K562 (cell line): ENCODE data around the gene ADAM8. TPM values are rescaled to one million over a fixed set of nuclear protein-coding genes. Genes with fewer than 3 reads are reported as not detected.

Experiments
- ATAC-seq: fragments of 200-7000 bp; cut with Tn5 transposase; 3 replicates; pipeline ENCODE4 v1.9.1; 2020; ENCODE audit warnings: moderate library complexity
- BruUV-seq: library from RNA; stranded (reverse); fragments of 400-500 nt; replicated peaks from 2 replicates; lab custom pipeline; 2021; lab: Mats Ljungman, UMichigan
- CTCF ChIA-PET: fragments of 300-600 bp; formaldehyde crosslinking; extraction: SDS; loops from one replicate; lab custom pipeline; 2021; ENCODE audit warnings: low intra/inter-chr PET ratio; lab: Yijun Ruan, JAX
- POLR2A ChIA-PET: fragments of 300-600, 350-650 bp; sonication (Branson Sonifier 250); formaldehyde crosslinking; extraction: SDS; loops from one replicate; lab custom pipeline; 2021; ENCODE audit warnings: antibody characterized with exemption, inconsistent platforms; lab: Yijun Ruan, JAX
- DNase-seq, 4 experiments: peaks; one replicate each; pipeline versions ENCODE4 v3.0.0 to v3.0.0-alpha.2; 2011 to 2018; ENCODE audit warnings: low spot score in 3 of 4, mixed read lengths in 3 of 4; ENCODE audit errors: extremely low read depth in 1 of 4
- FAIRE-seq: peaks from 2 replicates; lab custom pipeline; 2011; peaks lifted over from hg19 to GRCh38; lab: Jason Lieb, UNC
- H2AFZ ChIP-seq: 2 replicates; pipeline ENCODE4 v1.6.0; 2011; ENCODE audit warnings: low read depth, low read length, control low read depth, inconsistent platforms
- H3K27ac ChIP-seq: fragments of 200-600 bp; 3 replicates; pipeline ENCODE4 v1.8.0; 2011; ENCODE audit warnings: low read depth, mild to moderate bottlenecking, control low read depth, inconsistent platforms, low read length, moderate library complexity, mixed read lengths; ENCODE audit errors: extremely low read depth
- H3K27me3 ChIP-seq, 2 experiments: fragments of 300-600 bp in 1 of 2; 2 replicates in 1 of 2; 3 replicates in 1 of 2; pipeline versions ENCODE4 v1.6.0 to v1.8.0; 2011; ENCODE audit warnings: inconsistent platforms in 2 of 2, low read length in 2 of 2, mild to moderate bottlenecking in 1 of 2, mixed read lengths in 1 of 2, moderate library complexity in 1 of 2; ENCODE audit not compliant: control insufficient read depth in 2 of 2, insufficient read depth in 2 of 2
- H3K36me3 ChIP-seq: fragments of 300-600 bp; 3 replicates; pipeline ENCODE4 v1.8.0; 2011; ENCODE audit warnings: mild to moderate bottlenecking, low read length, inconsistent platforms; ENCODE audit not compliant: control insufficient read depth, insufficient read depth
- H3K4me1 ChIP-seq, 2 experiments: fragments of 200-600 bp in 1 of 2; replicated peaks in 1 of 2; 2 replicates in 1 of 2; 3 replicates in 1 of 2; pipeline versions ENCODE4 v1.5.1 to v1.8.0; 2011; ENCODE audit warnings: inconsistent platforms in 2 of 2, low read length in 2 of 2, mild to moderate bottlenecking in 1 of 2, mixed read lengths in 1 of 2, moderate library complexity in 1 of 2; ENCODE audit not compliant: control insufficient read depth in 2 of 2, insufficient read depth in 2 of 2
- H3K4me2 ChIP-seq: 2 replicates; pipeline ENCODE4 v1.6.1; 2011; ENCODE audit warnings: low read length, control low read depth, inconsistent platforms, mixed read lengths; ENCODE audit not compliant: insufficient read depth
- H3K4me3 ChIP-seq: fragments of 200-600 bp; sonication (generic), shearing (Covaris generic); 2 replicates; pipeline ENCODE4 v1.5.1; 2016; ENCODE audit warnings: control low read depth, inconsistent platforms
- H3K79me2 ChIP-seq: fragments of 200-600 bp; 3 replicates; pipeline ENCODE4 v1.8.0; 2011; ENCODE audit warnings: low read length, inconsistent platforms; ENCODE audit not compliant: control insufficient read depth, insufficient read depth
- H3K9ac ChIP-seq, 2 experiments: 2 replicates each; pipeline versions ENCODE4 v1.6.0 to v1.6.1; 2011; ENCODE audit warnings: low read depth in 2 of 2, low read length in 2 of 2, control low read depth in 1 of 2, inconsistent platforms in 1 of 2, mild to moderate bottlenecking in 1 of 2, mixed read lengths in 1 of 2; ENCODE audit not compliant: insufficient read depth in 1 of 2
- H3K9me1 ChIP-seq: one replicate; pipeline ENCODE4 v1.6.0; 2011; ENCODE audit warnings: inconsistent platforms, mild to moderate bottlenecking, low read length, moderate library complexity; ENCODE audit not compliant: control insufficient read depth, insufficient read depth
- H3K9me3 ChIP-seq: replicated peaks from 2 replicates; pipeline ENCODE4 v1.5.1; 2011; ENCODE audit warnings: low read depth, low read length, inconsistent platforms; ENCODE audit not compliant: control insufficient read depth, insufficient read depth
- H4K20me1 ChIP-seq: replicated peaks from 2 replicates; pipeline ENCODE4 v1.6.1; 2011; ENCODE audit warnings: low read length, inconsistent platforms, mixed read lengths; ENCODE audit not compliant: control insufficient read depth, insufficient read depth
- BACH1 ChIP-seq: fragments of 200-800 bp; sonication (Bioruptor generic); IDR thresholded peaks from 2 replicates; pipeline ENCODE4 v1.6.1; 2016; ENCODE audit warnings: missing genetic modification characterization, missing compliant biosample characterization
- FUS ChIP-seq: fragments of 200-400 bp; formaldehyde crosslinking; optimal IDR thresholded peaks from 2 replicates; pipeline ENCODE3; 2017; ENCODE audit warnings: low read depth, low read length
- GTF2F1 ChIP-seq: IDR thresholded peaks from 2 replicates; pipeline ENCODE4 v1.6.1; 2011; ENCODE audit warnings: low read depth, low read length, improper control_type of control experiment
- HDAC3 ChIP-seq: fragments of 450-650 bp; IDR thresholded peaks from 2 replicates; pipeline ENCODE4 v1.6.1; 2018; ENCODE audit warnings: borderline replicate concordance, mild to moderate bottlenecking, moderate library complexity; ENCODE audit not compliant: partially characterized antibody
- JUN ChIP-seq, 2 experiments: sonication (generic) in 1 of 2; formaldehyde crosslinking in 1 of 2; IDR thresholded peaks; 2 replicates each; pipeline versions ENCODE4 v1.6.1 to v1.8.0; 2012 to 2022; ENCODE audit warnings: borderline replicate concordance in 2 of 2, mild to moderate bottlenecking in 2 of 2, improper control_type of control experiment in 1 of 2, low read depth in 1 of 2, low read length in 1 of 2, missing genetic modification reagents in 1 of 2
- JUNB ChIP-seq: fragments of 450-650 bp; formaldehyde crosslinking; conservative IDR thresholded peaks from 2 replicates; pipeline ENCODE4 v1.4.0; 2020; ENCODE audit warnings: mild to moderate bottlenecking
- KLF16 ChIP-seq: IDR thresholded peaks from 2 replicates; pipeline ENCODE4 v1.6.1; 2016; ENCODE audit warnings: antibody characterized with exemption
- NELFE ChIP-seq: IDR thresholded peaks from 2 replicates; pipeline ENCODE4 v1.6.1; 2011; ENCODE audit warnings: mild to moderate bottlenecking; ENCODE audit not compliant: insufficient read depth, insufficient read length
- SREBF1 ChIP-seq: fragments of 150-350 bp; IDR thresholded peaks from 2 replicates; pipeline ENCODE4 v1.6.1; 2014; ENCODE audit warnings: antibody characterized with exemption, low read depth, low read length, borderline replicate concordance
- SRF ChIP-seq, 2 experiments: fragments of 250-450, 450-650 bp in 1 of 2; sonication (Bioruptor Pico) in 1 of 2; sonication (generic) in 1 of 2; formaldehyde crosslinking; IDR thresholded peaks; 2 replicates each; pipeline versions ENCODE4 v1.5.0 to v1.5.1; 2020 to 2022; ENCODE audit warnings: mild to moderate bottlenecking in 1 of 2, missing genetic modification reagents in 1 of 2
- TFAM ChIP-seq: fragments of 250-450 bp; sonication (Bioruptor Pico); conservative IDR thresholded peaks from 2 replicates; pipeline ENCODE4 v1.5.0; 2021; ENCODE audit warnings: mild to moderate bottlenecking, moderate library complexity
- ZEB2 ChIP-seq: fragments of 450-650 bp; IDR thresholded peaks from 2 replicates; pipeline ENCODE4 v1.6.1; 2016
- ZNF507 ChIP-seq: conservative IDR thresholded peaks from 2 replicates; pipeline ENCODE4 v1.6.1; 2017; ENCODE audit warnings: missing genetic modification characterization, missing compliant biosample characterization
- WGBS: fragments of 100-300 bp; shearing (Covaris generic); methylation state at CpG from one replicate; pipeline ENCODE4 v1.1.6; 2016; ENCODE audit warnings: low coverage, mixed read lengths; ENCODE audit not compliant: insufficient coverage; ENCODE audit errors: missing lambda C conversion rate; 5-methylcytosine and 5-hydroxymethylcytosine counted together
- in situ Hi-C: fragments of 300-500 bp; cut with MboI; formaldehyde crosslinking; loops from 4 replicates; pipeline ENCODE4 v1.15.0; 2018; ENCODE audit warnings: inconsistent platforms, mixed read lengths
- intact Hi-C: fragments of 100-400 bp; cut with micrococcal nuclease; formaldehyde crosslinking; loops from 2 replicates; pipeline ENCODE4 v1.14.2; 2022
- polyA plus RNA-seq, 8 experiments: library from polyadenylated mRNA; depleted of rRNA in 4 of 8; stranded (reverse) in 5 of 8; unstranded in 3 of 8; fragments of >200 nt; fragmentation: Nextera tagmentation in 2 of 8; fragmentation: Illumina TruSeq in 1 of 8; extraction: Ambion mirVana in 2 of 8; extraction: Trizol in 1 of 8; gene quantifications; 2 replicates each; pipeline versions ENCODE4 v1.2.1 to v1.2.3, GENCODE V29; 2011 to 2014; ENCODE audit warnings: inconsistent platforms in 1 of 8, missing spikeins in 1 of 8
- total RNA-seq, 7 experiments: library from RNA; depleted of rRNA in 6 of 7; stranded (reverse); fragments of >200 nt in 6 of 7; fragmentation: Illumina TruSeq in 2 of 7; extraction: Trizol in 2 of 7; gene quantifications; 2 replicates each; pipeline versions ENCODE4 v1.2.1 to v1.2.3, GENCODE V29; 2011 to 2021; ENCODE audit warnings: low replicate concordance in 1 of 7

ADAM8 gene
- total and polyA plus RNA-seq, 9 of the 15 experiments (the other 6 are each of a cell fraction or from before 2014, with no cell fraction given), result 0.07 to 7.0 (median 1.1) TPM

DNA sequence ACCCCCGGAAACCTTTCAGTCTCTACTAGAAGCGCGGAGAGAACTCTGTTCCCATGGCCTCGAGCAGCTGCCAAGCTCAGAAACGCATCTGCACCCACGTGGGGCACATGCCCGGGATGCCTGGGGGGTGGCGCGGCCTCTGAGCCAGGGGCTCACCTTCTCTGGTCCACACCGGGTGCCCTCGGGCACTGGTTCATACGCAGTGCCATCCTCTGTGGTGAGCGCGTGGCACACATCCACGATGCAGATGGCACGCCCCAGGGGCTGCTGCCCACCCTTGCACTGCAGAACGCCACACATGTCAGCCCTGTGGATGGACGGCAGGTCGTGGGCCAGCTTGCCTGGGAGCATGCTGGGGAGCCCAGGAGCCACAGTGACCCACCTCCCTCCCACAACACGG lies 6.5 kb downstream of the ADAM8 start:
- Histone ChIP-seq H3K27me3 (no peaks in the 10 kb centered on the region), H3K36me3 (no peaks in the 10 kb centered on the region), H3K27ac (no peak overlapping the region), H3K4me3 (no peak overlapping the region), H3K79me2 (no peaks in the 10 kb centered on the region), H4K20me1 (no peaks in the 10 kb centered on the region), H3K9me1 (no peaks in the 10 kb centered on the region), H3K4me1 (peaks cover 1 to 86% of the 10 kb centered on the region in 2 experiments; a peak in 4 of 5 replicates), H3K9me3 (no peaks in the 10 kb centered on the region), H3K4me2 (no peak overlapping the region), H2AFZ (no peak overlapping the region), H3K9ac (no peak overlapping the region)
- CTCF ChIA-PET, result no interaction called here
- POLR2A ChIA-PET, result interaction anchor here (0.7 kb wide), 1 partner anchor 29 kb away, joined by 3 read pairs; no protein-coding TSS in a partner anchor
- DNase-seq (no peak), ATAC-seq (no peak), FAIRE-seq (no peak)
- no peak for TF ChIP-seq GTF2F1
- no peak for TF ChIP-seq NELFE
- TF ChIP-seq BACH1 (tag), result no peak
- TF ChIP-seq TFAM (CRISPR knock-in tag), result no peak
- TF ChIP-seq FUS, result no peak
- no peak for TF ChIP-seq HDAC3
- TF ChIP-seq ZEB2, result no peak
- no peak for TF ChIP-seq SRF (CRISPR knock-in tag; IDR thresholded peaks at IDR 0.05)
- no peak for TF ChIP-seq JUNB
- no peak for TF ChIP-seq ZNF507 (tag)
- no peak for TF ChIP-seq KLF16
- TF ChIP-seq JUN (IDR thresholded peaks at IDR 0.05; ENCODE audit: borderline replicate concordance, low read depth, low read length), result no peak
- TF ChIP-seq JUN (CRISPR knock-in tag; IDR thresholded peaks at IDR 0.05; ENCODE audit: borderline replicate concordance), result no peak
- TF ChIP-seq SREBF1, result no peak
- WGBS, result 67% methylated on average over 5 of the region's 20 CpGs
- intact Hi-C loops (no loop called here), in situ Hi-C loops (no loop called here)
- no TSS peak for BruUV-seq
